ENCODE data around the gene MGAT3.

Gene MGAT3

DNA sequence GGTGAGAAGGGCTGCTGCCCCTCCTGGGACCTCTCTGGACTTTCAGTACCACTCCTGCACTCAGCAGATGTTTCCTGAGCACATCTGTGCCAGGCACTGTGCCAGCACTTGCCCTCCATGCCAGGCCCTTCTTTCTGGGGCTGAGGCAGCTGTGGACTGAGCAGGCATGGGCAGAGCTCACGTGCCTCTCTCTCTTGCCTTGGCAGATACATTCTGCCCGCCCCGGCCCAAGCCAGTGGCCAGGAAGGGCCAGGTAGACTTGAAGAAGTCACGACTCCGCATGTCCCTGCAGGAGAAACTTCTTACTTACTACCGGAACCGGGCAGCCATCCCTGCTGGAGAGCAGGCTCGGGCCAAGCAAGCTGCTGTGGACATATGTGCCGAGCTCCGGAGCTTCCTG is 55.2 kb downstream of the MGAT3 start:
- H3K27ac ChIP-seq: no peak overlapping the region
- TF ChIP-seq, protein P1, sequence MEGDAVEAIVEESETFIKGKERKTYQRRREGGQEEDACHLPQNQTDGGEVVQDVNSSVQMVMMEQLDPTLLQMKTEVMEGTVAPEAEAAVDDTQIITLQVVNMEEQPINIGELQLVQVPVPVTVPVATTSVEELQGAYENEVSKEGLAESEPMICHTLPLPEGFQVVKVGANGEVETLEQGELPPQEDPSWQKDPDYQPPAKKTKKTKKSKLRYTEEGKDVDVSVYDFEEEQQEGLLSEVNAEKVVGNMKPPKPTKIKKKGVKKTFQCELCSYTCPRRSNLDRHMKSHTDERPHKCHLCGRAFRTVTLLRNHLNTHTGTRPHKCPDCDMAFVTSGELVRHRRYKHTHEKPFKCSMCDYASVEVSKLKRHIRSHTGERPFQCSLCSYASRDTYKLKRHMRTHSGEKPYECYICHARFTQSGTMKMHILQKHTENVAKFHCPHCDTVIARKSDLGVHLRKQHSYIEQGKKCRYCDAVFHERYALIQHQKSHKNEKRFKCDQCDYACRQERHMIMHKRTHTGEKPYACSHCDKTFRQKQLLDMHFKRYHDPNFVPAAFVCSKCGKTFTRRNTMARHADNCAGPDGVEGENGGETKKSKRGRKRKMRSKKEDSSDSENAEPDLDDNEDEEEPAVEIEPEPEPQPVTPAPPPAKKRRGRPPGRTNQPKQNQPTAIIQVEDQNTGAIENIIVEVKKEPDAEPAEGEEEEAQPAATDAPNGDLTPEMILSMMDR (conservative IDR thresholded peaks at IDR 0.05): no peak
- TF ChIP-seq ZFX (IDR thresholded peaks at IDR 0.05): no peak

DNA sequence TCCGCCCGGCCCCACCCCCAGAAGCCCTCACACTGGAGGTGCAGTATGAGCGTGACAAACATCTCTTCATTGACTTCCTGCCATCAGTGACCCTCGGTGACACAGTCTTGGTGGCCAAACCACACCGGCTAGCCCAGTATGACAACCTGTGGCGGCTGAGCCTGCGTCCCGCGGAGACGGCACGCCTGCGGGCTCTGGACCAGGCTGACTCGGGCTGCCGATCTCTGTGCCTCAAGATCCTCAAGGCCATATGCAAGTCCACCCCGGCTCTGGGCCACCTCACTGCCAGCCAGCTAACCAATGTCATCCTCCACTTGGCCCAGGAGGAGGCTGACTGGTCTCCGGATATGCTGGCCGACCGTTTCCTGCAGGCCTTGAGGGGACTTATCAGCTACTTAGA is 57.0 kb downstream of the MGAT3 start:
- no peak for TF ChIP-seq ZFX (IDR thresholded peaks at IDR 0.05)
- TF ChIP-seq, protein P1 (conservative IDR thresholded peaks at IDR 0.05): no peak
- H3K27ac ChIP-seq: no peak overlapping the region

DNA sequence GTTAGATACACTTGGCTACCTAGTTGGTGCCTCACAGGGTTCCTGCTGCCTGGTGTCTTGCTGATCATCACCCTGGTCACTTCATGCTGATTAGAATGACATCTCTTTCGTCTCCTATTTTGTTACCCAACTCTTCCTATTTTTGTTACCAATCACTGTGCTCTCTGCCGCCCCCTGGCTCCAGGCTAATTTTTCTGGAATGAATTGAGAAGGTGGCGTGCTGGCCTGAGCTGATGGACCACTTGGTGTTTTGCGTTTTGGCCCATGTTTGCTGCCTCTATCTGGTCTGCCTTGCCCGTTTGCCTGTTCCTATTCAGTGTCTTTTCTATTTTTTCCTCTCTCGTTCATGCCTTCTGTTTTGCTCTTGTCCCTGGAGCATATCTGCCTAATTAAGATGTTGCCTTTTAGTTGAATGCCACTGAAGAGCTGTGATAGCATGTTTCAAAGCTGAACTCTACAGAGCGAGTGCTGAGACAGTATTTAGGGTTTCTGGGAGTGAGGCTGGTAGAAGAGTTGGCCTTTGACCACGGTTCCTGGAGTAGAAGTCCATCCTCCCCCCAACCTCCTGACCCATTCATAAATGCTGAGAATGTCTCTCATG is 57.7 kb downstream of the MGAT3 start:
- TF ChIP-seq, protein P1 (conservative IDR thresholded peaks at IDR 0.05): peak; percentile 88
- no peak for TF ChIP-seq ZFX (IDR thresholded peaks at IDR 0.05)
- H3K27ac ChIP-seq: no peak overlapping the region

DNA sequence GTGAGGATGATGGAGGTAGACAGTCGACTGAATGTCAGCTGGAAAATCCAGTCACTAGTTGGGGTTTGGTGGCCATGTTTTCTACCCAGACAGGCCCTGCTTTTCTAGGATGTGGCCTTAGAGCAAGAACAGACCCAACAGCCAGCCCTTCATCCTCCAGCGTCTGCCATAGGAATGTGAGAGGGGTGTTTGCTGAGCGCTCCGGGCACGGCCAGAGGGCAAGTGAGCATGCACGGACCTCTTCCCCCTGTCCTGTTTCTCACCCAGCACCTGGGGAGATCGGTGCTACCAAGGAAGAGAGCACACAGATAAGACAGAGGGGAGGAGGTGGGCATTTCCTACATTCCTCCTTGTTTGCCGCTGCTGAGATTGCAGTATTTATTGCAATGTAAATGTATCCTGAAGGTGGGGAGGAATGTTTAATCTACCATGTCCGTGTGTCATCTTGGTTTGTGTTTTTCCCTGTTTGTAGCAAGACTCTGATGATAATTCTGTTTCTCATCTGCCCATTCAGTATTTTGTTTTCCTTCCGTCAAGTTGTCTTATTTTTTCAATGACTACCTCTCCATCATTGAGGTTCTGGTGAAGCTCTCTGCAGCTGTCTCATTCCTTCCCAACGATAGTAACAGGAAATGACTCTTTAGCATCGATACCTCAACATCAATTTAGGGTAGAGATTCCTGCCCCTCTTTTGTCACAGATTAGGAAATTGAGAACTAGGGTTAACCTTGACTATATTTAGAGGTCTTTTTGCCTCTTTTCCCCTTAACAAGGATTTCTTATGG is 58.6 kb downstream of the MGAT3 start:
- TF ChIP-seq ZFX (IDR thresholded peaks at IDR 0.05): no peak
- TF ChIP-seq, protein P1 (conservative IDR thresholded peaks at IDR 0.05): no peak
- no peak overlapping the region for H3K27ac ChIP-seq

DNA sequence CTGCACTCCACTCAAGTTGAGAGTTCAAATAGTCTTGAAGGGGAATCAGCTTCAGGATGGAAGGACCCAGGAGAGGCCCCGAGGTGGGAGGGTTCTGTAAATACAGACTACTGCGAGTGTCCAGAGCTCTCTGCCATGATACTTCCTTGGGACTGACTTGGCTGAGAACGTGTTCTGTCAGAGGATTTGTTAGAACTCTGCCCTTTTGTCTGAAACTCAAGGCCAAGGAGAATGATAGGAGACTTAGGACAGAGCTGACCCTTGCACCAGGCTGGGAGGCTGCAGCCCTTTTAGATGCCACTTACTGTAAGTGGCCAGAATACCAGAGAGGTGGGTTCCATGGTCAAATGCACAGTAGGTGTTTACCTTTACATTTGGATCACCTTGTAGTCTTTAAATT is 60.7 kb downstream of the MGAT3 start:
- no peak for TF ChIP-seq ZFX (IDR thresholded peaks at IDR 0.05)
- TF ChIP-seq, protein P1 (conservative IDR thresholded peaks at IDR 0.05): no peak

DNA sequence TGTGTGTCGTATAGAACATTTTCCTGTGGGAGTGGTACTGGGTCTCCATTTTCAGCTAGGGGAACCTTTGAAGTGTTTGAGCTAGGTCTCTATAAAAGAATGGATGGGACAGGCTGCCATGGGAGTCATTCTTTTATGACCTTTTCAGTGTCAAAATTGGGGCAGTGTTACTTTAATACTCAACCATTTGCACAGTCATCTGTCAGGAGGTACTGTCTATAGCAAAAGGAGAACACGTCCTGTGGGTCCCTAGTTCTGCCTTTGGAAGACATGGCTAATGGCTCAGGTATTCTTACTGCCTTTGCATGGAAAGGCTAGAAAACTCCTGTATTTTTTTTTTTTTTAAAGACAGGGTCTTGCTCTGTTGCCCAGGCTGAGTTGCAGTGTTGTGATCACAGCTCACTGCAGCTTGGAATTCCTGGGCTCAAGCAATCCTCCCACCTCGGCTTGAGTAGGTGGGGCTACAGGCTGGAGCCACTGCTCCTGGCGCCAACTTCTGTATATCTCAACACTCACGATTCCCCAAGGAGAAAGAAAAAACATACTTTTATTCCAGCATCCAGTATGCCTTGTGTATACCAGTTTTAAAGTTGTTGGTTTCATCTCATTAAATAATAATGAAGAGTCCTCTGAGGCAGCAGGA is 61.5 kb downstream of the MGAT3 start:
- H3K27ac ChIP-seq: peak overlapping the region; percentile 100
- TF ChIP-seq ZFX (IDR thresholded peaks at IDR 0.05): no peak
- TF ChIP-seq, protein P1 (conservative IDR thresholded peaks at IDR 0.05): no peak

More for the DNA sequence above, 60.7 kb downstream of the MGAT3 start:
- H3K27ac ChIP-seq: no peak overlapping the region; the same call in 1 of the 2 replicates

All from C4-2B (cell line).